Amniotic stem cell (primary cell): ENCODE measurements around the gene CLDN15.
"Not testable (repeated sequence)": the region's sequence is repeated elsewhere in the genome, so short reads cannot be mapped to it uniquely, and the experiment has no call there.

ENCODE experiments used
- DNase-seq: peaks from one replicate; lab custom pipeline; 2025; lab: John Stamatoyannopoulos, UW

CLDN15 gene

DNA sequence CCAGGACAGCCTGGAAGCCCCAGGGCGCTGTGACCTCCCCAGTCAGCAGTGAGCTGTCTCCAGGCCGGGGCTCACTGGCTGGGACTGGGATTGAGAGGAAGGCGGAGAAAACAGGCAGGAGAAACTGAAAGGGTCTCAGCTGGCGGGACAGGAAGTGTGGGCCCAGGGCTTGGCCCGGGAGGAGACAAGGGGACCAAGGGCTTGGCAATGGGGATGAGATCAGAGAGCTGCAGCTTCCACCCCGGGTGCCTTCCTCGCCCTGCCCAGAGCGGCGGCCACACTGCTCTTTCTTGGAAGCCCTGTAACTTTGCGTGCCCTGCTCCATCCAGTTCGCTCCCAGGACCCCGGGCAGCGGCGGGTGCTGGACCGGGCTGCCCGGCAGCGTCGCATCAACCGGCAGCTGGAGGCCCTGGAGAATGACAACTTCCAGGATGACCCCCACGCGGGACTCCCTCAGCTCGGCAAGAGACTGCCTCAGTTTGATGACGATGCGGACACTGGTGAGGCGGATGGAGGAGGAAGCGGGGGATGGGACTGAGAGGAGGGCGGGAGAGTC lies 15.2 kb downstream of the CLDN15 start:
- no peak for DNase-seq

DNA sequence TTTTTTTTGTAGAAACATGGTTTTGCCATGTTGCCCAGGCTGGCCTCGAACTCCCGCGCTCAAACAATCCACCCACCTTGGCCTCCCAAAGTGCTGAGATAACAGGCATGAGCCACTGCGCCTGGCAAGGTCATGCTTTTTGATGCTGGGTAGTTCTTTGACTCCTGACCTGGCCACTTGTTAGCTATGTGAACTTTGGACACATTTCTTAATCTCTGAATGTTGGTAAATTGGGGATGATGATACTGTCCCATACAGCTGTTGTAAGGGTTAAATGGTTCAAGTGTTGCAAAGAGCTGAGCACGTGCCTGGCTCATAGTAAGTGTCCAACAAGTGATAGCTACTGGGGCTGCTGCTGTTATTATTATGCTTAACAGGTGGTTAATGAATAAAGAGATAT lies 17.3 kb downstream of the CLDN15 start:
- no peak for DNase-seq

DNA sequence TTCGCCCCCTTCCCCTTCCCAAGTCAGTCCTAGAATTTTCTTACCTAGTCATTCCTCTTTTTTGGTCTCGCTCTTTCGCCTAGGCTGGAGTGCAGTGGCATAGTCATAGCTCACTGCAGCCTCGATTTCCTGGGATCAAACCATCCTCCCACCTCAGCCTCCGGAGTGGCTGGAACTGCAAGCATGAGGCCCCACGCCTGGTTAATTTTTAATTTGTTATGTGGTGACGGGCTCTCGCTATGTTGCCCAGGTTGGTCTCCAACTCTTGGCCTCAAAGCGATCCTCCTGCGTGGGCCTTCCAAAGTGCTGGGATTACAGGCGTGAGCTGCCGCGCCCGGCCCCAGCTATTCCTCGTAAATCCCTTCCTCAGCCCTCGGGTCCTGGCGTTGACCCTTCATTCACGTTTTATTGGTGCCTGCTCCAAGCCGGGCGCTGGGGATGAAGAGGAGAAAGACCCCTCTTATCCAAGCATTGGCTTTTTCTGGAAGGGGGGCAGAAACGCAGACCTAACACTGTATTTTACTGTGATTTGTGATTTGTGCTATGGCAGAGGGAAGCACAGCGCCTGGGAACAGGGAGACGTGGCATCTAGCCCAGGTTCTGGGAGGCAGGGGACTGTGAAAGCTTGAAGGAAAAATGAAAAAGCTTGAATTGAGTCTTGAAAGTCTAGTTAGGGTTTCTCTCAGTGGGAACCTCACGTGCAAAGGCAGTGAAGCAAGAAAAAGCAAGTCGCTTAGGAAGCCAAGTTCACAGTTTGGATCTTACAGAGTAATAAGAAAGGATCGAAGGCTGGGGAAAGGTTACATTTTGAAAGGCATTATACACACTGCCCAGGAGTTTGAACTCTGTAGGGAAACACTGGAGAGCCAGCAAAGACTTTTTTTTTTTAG lies 19.1 kb downstream of the CLDN15 start:
- no peak for DNase-seq

DNA sequence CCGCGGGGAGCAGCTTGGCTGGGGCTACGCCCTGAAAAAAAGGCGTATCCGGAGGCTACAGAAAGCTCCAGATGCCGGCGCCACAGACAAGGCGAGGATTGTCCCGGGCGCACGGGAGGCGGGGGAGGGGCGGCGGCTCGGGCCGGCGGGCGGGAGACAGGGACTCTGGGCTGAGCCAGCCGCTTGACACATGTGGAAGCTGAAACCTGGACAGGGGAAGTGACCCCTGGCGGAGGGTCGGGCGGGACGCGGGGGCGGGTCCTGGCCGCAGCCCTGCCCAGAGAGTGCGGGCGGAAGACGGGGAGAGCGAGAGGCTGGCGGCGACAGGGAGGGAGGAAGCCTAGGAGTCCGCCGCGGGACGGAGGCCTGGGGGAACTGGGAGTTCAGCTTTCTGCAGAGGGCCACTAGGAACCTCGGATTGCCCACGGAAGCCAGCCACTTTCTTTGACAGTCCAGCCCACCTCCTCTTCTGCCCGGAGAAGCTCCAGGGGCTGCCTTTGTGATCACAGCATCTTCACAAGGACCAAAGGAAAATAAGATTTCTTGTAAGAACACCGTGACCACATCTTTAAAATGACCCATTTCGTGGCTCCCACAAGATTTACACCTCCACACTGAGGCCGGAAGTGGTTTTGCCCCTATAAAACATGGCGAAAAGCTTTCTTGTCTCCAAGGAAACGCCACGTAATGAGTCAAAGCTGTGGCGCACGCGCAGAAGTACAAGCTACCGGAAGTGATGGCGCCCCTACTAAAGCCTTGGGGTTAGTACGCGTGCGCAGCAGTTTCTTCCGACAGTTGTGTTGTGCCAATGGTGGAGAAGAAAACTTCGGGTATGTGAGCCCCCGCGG lies 20.0 kb downstream of the CLDN15 start, which contains the start of the genes PLOD3 and ZNHIT1:
PLOD3 (minus strand) TSS at position 194 of the 848 bp plus-strand sequence. CDS start 307 bp downstream, outside the sequence.
ZNHIT1 (plus strand) TSS at position 778 of the 848 bp plus-strand sequence; CDS start at position 809, 31 bp downstream.
- peak; percentile 94 for DNase-seq

DNA sequence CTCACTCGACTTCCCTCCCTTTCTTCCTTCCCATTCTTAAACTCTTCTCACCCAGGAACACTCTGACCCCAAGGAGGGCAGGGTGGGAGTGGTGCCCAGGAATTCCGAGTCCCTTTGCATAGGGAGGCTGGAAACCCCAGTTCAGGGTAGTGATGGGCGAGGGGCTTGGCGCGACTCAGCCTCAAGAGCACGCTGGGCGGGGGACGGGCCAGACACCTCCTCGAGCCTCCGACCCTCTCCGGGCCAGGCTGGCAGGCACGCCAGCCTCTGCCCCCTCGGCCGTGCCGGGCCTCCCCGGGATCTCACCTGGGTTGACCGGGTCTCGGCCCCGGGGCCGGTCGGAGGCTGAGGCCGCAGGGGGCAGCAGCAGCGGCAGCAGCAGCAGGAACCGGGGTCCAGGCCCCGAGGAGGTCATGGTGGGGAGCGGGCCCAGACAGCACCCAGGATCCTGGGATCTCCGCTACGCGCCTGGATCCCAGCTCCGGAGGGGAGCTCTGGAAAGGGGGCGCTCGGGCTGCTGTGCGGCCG lies 20.7 kb downstream of the CLDN15 start:
- DNase-seq = no peak

DNA sequence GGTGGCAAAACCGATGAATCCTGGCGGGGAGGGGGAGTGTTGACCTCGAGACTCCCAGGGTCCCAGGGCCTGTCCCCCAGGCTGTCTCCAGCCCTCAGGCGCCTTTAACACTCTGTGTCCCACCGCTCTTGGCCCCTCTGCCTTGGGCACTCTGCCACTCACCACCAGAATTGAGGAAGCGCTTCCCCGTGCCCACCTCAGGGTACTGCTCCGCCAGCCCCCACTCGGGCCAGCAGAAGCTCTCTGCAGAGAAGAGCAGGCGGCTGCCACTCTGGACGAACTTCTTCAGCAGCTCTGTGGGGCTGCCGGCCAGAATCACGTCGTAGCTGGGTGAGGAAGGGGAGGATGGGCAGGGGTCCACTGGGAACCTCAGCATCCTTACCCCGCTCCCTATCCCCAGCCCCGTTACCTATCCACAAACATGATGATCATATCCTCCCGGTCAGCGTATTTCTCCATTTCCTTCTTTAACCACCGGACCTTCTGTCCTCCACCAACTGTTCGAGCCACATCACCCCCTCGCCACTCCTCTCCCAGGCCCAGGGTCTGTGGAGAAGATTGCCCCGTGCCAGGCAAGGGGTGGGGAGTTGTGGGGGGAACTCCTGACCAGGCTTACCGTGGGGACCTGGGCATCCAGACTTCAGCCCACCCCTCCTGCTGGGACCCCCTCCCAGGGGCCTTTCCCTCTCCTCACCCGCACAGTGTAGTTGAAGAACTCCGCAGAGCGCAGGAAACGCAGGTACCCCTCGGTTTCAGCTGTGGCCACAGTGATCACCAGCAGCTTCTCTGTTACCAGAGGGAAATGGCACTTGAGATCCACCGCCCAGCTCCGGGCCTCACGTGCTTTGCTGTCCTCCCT lies 21.4 kb downstream of the CLDN15 start:
- no peak for DNase-seq

DNA sequence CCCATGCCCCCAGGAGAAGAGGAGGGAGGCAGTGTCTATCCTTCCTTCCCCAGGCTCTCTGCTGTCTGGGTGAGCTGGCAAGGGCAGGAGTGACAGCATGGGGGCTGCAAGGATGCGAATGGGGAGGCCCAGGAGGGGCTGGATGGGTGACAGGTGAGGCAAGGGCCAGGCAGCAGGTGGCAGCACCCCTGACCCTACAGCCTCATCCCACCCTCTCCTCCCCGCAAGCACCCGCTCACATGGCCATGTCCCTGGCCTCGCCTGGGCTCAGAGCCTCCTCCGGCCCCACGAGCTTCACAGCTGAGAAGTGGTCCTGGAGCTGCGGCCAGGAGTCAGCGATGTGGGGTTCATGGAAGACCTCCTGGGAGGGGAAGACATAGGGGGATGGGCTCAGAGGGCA lies 25.6 kb downstream of the CLDN15 start:
- DNase-seq = no peak

DNA sequence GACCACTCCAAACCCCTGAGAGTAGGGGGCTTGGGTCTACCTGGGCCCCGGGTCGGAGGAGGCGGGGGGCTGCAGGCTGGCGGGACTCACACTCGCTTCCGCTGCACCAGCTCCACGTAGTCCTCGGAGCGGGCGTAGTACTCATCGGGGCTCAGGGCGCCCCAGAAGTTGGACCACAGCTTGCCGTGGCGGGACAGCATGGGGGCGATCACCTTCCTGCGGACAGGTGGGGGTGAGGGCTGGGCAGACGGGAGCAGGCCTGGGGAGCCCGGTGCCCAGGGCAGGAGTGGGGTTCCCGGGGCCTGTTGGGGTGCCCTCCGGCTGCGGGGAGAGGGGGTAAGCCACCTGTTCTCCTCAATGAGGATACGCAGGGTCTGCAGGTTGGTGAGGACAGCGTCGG lies 26.1 kb downstream of the CLDN15 start:
- no peak for DNase-seq

DNA sequence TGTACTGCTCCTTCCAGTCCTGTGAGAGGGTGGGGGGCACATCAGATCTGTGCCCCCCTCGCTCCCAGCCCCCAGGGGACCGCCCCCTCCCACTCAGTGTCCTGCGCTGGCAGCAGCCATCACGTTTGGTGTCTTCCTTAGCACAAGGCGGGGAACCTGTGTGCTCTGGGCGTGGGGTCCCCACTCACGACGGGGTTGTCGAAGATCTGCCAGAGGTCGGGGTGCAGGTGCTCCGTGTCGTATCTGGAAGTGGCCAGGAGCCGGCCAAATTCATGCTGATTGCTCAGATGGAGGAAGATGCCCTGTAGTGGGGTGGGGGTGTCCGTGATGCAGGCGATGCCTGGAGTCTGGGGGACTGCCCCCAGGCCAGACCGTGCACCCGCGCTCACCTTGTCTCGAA lies 27.5 kb downstream of the CLDN15 start:
- DNase-seq = no peak

DNA sequence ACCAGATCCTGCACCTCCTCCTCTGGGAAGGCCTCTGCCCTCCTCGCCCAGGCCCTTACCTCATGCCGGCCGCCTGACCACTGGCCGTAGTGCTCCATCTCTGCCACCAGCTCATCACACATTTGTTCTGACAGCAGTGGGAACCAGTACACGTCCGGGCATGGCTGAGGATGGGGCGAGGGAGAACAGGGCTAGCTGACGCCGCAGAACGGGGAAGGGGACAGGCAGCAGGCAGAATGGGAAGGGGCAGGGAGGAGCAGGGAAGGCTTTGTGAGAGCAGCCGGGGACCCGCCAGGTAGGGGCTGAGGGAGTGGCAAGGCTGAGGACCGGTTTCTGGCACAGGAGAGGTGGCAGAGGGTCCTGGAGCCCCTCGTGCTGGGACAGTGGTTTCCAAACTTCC lies 28.8 kb downstream of the CLDN15 start:
- DNase-seq = no peak

DNA sequence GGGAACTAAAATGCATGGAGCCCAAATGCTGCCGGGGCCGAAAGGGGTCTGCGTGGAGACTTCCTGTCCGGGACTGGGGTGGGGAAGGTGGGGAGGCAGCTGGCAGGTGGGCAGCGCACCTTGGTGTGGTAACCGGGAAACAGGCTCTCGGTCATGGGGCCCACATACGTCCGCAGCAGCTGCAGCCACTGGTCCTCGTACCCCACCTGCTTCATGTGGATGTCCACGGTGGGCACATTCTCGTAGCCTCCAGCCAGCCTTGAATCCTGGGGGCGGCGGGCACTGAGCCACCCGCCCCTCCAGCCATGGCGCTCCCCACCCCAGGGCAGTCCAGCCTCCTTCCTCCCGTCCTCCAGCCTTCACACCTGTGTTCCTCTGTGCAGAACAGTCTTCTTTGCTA lies 30.1 kb downstream of the CLDN15 start:
- DNase-seq = no peak

DNA sequence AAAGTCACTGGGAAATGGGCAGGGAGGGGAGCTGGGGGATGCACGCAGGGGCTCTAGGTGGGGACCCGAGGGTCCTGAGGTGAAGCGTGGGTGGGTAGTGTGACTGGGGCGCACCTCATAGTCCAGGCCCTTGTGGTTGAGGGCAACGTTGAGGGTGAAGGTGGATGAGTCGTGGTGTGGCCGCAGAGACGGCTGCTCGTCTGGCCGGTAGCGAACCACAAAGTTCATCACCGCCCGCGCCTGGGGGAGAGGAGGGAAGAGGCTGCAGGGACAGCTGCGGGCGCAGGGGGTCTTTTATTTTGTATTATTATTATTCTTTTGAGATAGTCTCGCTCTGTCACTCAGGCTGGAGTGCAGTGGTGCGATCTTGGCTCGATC lies 30.9 kb downstream of the CLDN15 start:
- no peak for DNase-seq

DNA sequence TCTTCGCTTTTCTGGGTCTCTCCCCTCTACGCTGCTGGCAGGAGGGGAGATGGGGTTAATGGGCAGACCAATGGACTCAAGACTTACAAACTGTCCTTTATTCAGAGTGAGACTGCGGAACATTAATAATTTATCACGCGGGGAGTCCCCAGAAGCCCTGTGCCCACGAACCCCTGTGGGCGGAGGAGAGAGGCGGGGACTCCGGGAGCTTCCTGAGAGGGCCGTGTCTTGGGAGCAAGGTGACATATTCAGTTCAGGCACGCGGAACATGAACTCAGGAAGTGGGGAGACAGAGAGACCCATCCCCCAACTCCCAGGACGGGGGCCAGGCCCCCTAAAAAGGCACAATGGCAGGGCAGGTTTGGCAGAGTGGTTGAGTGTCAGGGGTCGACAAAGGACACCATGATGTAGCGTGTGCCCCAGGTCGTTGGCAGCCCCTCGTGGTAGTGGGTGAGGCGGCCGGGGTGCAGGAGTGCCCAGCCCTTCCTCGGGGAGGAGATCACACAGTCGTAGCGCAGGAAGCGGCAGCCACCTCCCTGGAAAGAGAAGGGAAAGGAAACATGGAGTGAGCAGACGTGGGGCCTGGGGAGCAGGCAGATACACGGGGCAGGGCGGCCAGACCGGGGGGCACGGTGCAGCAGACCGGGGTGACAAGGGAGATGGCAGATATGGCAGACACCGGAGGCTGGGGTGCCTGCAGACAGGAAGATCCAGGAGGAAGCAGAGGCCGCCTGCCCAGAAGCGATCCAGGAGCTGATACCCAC lies 31.5 kb downstream of the CLDN15 start:
- DNase-seq = no peak

DNA sequence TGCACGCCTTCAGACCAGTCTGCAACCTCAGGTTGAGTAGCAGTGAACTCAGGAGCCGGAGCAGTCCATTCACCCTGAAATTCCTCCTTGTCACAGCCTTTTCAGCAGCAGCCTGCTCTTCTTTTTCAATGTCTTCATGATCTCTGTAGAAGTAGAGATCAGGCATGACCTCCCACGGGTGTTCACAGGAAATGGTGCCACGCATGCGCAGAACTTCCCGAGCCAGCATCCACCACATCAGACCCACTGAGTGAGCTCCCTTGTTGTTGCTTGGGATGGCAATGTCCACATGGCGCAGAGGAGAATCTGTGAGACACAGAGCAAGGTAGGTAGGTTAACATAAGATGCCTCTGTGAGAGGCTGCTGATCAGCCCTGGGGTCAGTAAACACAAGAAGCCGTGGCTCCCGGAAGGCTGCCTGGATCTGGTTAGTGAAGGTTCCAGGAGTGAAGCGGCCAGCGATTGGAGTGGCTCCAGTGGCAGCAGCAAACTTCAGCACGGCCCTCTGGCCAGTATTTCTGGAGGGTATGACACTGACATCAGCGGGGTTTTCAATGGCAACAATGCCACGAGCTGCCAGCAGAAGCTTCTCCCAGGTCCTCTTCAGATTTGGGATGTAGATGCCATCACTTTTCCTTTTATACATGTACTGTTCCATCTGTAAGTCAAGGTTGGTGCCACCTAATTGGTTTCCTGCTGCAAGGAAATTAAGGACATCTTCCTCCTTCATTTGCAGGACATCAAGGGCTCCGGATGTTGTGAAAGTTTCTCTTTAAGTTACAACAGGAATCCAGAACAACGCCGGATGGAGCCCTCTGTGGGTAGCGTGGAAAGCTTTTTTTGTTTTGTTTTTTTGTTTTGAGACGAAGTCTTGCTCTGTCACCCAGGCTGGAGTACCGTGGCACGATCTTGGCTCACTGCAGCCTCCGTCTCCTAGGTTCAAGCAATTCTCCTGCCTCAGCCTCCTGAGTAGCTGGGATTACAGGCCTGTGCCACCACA lies 33.6 kb downstream of the CLDN15 start:
- DNase-seq = not testable (repeated sequence)

DNA sequence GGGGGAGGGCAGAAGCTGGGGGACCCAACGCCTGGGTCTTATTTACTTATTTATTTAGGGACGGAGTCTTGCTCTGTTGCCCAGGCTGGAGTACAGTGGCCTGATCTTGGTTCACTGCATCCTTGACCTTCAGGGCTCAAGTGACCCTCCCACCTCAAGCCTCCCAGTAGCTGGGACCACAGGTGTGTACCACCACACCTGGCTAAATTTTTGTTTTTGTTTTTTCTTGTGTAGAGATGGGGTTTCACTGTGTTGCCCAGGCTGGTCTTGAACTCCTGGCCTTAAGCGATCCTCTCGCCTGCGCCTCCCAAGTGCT lies 35.0 kb downstream of the CLDN15 start:
- no peak for DNase-seq

DNA sequence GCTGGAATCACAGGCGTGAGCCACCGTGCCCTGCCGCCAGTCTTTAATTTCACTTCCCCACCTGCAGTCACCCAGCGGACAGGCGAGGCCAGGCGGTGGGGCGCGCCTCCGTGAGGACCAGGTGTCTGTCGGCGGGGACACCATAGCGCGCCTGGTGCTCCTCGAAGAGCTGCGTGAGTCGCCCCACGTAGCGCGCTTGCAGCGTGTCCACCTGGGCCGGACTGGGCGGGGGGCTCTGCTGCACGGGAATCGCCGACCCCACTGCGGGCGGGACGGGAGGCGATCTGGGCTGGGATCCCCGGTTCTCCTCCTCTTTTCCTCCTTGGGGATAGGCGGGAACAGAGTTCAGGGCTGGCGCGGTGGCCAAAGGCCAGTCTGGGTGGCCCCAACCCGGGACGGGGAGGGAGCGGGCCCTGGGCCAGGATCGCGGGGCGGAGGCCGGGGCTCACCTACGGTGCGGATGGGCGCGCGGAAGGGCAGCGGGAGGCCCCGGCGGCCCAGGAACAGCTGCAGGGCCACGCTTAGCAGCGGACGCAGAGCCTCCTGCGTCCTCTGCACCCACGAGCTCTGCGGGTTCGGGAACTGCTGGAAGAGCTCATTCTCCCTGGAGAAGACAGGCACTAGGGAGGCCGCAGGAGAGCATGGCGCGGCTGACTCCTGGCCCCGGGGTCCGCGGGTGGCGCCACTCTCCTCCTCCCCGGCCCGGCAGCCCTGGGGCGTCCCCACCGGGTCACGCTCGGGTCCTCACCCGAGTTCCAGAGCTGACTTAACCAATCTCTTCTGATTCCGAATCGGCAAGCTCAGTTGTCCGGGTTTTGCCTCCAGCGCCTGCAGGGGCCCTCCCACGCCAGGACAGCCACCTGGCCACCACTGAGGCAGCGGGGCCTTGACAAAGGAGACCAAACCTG lies 35.7 kb downstream of the CLDN15 start:
- DNase-seq = no peak

DNA sequence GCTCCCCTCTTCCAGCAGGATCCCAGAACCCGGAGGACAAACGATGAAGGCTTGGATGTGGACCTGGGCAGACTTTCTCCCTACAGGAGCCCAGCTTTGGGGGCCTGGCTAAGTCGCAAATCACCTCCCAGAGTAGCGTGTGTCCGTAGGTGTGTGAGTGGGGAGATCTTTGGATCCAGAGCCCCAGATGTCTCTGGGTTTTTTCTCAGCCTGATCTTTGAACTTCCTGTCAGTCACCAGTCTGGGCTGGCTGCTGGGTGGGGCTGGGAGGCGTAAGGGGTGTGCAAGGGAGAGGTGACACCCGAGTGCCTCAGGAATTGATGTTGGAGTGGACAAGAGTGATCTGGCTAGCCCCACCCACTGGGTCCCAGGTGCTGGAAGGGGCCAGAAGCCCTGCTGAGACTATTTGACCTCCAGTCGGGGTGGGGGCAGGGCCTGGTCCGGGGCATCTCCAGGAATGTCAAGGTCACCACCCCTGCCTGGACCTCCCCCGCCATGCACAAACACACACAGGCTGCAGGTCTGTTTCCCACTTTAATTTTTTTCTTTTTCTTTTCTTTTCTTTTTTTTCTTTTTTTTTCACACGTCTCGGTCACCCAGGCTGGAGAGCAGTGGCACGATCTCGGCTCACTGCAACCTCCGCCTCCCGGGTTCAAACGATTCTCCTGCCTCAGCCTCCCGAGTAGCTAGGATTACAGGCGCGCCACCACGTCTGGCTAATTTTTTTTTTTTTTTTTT lies 36.6 kb downstream of the CLDN15 start, which contains the start of gene MOGAT3:
MOGAT3 (minus strand) TSS at position 175 of the 738 bp plus-strand sequence. CDS start 182 bp downstream, outside the sequence.
- no peak for DNase-seq

DNA sequence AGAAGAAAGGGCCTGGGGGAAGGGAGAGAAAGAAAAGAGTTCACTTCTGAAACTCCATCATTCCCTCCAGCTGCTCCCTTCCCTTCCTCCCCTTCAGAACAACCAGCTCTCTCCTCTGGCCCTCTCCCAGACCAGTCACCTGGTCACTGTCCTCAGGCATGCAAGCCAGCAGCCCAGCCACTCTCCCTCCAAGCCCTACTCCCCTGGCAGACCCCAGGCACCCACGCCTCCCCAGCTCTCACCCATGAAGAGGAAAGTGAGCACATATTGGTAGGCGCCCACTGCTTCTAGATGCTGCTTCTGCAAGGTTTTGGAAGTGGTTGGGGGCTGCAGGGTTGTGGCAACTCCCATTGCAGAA lies 37.1 kb downstream of the CLDN15 start:
- no peak for DNase-seq
